HepG2 (cell line): ENCODE data around the gene VEGFA. TPM values are rescaled to one million over a fixed set of nuclear protein-coding genes. Genes with fewer than 3 reads are reported as not detected.

Source experiments
- ATAC-seq: fragments of 200-7000 bp; cut with Tn5 transposase; 3 replicates; pipeline ENCODE4 v1.9.1; 2020; ENCODE audit warnings: mild to moderate bottlenecking, moderate library complexity
- BruUV-seq: library from RNA; stranded (reverse); fragments of 400-500 nt; replicated peaks from 2 replicates; lab custom pipeline; 2021; lab: Mats Ljungman, UMichigan
- CTCF ChIA-PET: fragments of 300-600 bp; formaldehyde crosslinking; extraction: SDS; loops from one replicate; lab custom pipeline; 2021; ENCODE audit warnings: low total read pairs, inconsistent platforms, low intra/inter-chr PET ratio; lab: Yijun Ruan, JAX
- POLR2A ChIA-PET: fragments of 350-600 bp; sonication (Branson Sonifier 250); formaldehyde crosslinking; loops from one replicate; lab custom pipeline; 2020; ENCODE audit warnings: antibody characterized with exemption, inconsistent platforms; lab: Yijun Ruan, JAX
- DNase-seq: peaks from one replicate; pipeline ENCODE4 v3.0.0-alpha.2; 2015; ENCODE audit warnings: low spot score
- FAIRE-seq: peaks from 3 replicates; lab custom pipeline; 2011; peaks lifted over from hg19 to GRCh38; lab: Jason Lieb, UNC
- H2AFZ ChIP-seq: one replicate; pipeline ENCODE4 v1.6.1; 2011; ENCODE audit warnings: low read length, inconsistent platforms
- H3K27ac ChIP-seq: fragments of 300-600 bp; 3 replicates; pipeline ENCODE4 v1.8.0; 2011; ENCODE audit warnings: mixed run types, mild to moderate bottlenecking, mixed read lengths, low read length, inconsistent platforms; ENCODE audit not compliant: insufficient read depth; ENCODE audit errors: extremely low read length
- H3K27me3 ChIP-seq, 2 experiments: fragments of 200-600 bp in 1 of 2; 2 replicates in 1 of 2; 3 replicates in 1 of 2; pipeline versions ENCODE4 v1.6.0 to v1.8.0; 2011; ENCODE audit warnings: low read length in 2 of 2, mild to moderate bottlenecking in 2 of 2, moderate library complexity in 2 of 2, inconsistent platforms in 1 of 2; ENCODE audit not compliant: insufficient read depth in 2 of 2, control insufficient read depth in 1 of 2
- H3K36me3 ChIP-seq, 2 experiments: fragments of 200-600 bp in 1 of 2; replicated peaks in 1 of 2; 2 replicates in 1 of 2; 3 replicates in 1 of 2; pipeline versions ENCODE4 v1.5.1 to v1.8.0; 2011; ENCODE audit warnings: low read length in 2 of 2, inconsistent platforms in 1 of 2; ENCODE audit not compliant: insufficient read depth in 2 of 2, control insufficient read depth in 1 of 2
- H3K4me1 ChIP-seq: 2 replicates; pipeline ENCODE4 v1.5.1; 2012; ENCODE audit warnings: low read length, inconsistent platforms; ENCODE audit not compliant: insufficient read depth
- H3K4me2 ChIP-seq: 2 replicates; pipeline ENCODE4 v1.6.0; 2011; ENCODE audit warnings: low read depth, low read length, inconsistent platforms
- H3K4me3 ChIP-seq, 3 experiments: fragments of 200-600 bp in 1 of 3; sonication (generic), shearing (Covaris generic) in 1 of 3; replicated peaks in 1 of 3; 2 replicates each; pipeline ENCODE4 v1.5.1; 2011 to 2016; ENCODE audit warnings: low read length in 3 of 3, inconsistent platforms in 2 of 3, low read depth in 2 of 3, mild to moderate bottlenecking in 2 of 3, control low read depth in 1 of 3, mixed read lengths in 1 of 3; ENCODE audit not compliant: insufficient read depth in 1 of 3
- H3K79me2 ChIP-seq: one replicate; pipeline ENCODE4 v1.6.1; 2011; ENCODE audit warnings: low read length, inconsistent platforms; ENCODE audit not compliant: insufficient read depth
- H3K9ac ChIP-seq: 2 replicates; pipeline ENCODE4 v1.6.0; 2011; ENCODE audit warnings: mild to moderate bottlenecking, low read depth, low read length, inconsistent platforms; ENCODE audit not compliant: insufficient read depth
- H3K9me3 ChIP-seq: 2 replicates; pipeline ENCODE4 v1.5.1; 2012; ENCODE audit warnings: mild to moderate bottlenecking, low read length
- H4K20me1 ChIP-seq: 2 replicates; pipeline ENCODE4 v1.6.0; 2011; ENCODE audit warnings: inconsistent platforms, mild to moderate bottlenecking, low read length, moderate library complexity; ENCODE audit not compliant: insufficient read depth
- FIP1L1 ChIP-seq: fragments of 200-400 bp; formaldehyde crosslinking; IDR thresholded peaks from 2 replicates; pipeline ENCODE4 v1.6.1; 2018; ENCODE audit warnings: low read depth, mild to moderate bottlenecking, low read length, moderate library complexity, borderline replicate concordance; ENCODE audit not compliant: insufficient read depth
- FOXM1 ChIP-seq: sonication (generic); formaldehyde crosslinking; IDR thresholded peaks from 2 replicates; pipeline ENCODE4 v1.5.0; 2020; ENCODE audit warnings: missing genetic modification reagents
- KMT2B ChIP-seq: IDR thresholded peaks from 2 replicates; pipeline ENCODE4 v1.6.1; 2016; ENCODE audit warnings: missing genetic modification reagents, missing compliant biosample characterization
- MXD3 ChIP-seq: IDR thresholded peaks from 2 replicates; pipeline ENCODE4 v1.6.1; 2016; ENCODE audit warnings: mild to moderate bottlenecking, missing biosample characterization, missing genetic modification reagents
- PAWR ChIP-seq: sonication (generic); formaldehyde crosslinking; IDR thresholded peaks from 2 replicates; pipeline ENCODE4 v1.4.0; 2020; ENCODE audit warnings: missing genetic modification reagents, mild to moderate bottlenecking, borderline replicate concordance
- SETDB1 ChIP-seq: sonication (generic); formaldehyde crosslinking; IDR thresholded peaks from 2 replicates; pipeline ENCODE4 v1.5.1; 2020; ENCODE audit warnings: missing genetic modification reagents, mild to moderate bottlenecking, borderline replicate concordance
- TRIM24 ChIP-seq: sonication (generic); formaldehyde crosslinking; IDR thresholded peaks from 2 replicates; pipeline ENCODE4 v1.8.0; 2022; ENCODE audit warnings: mild to moderate bottlenecking, missing genetic modification reagents
- ZBTB42 ChIP-seq: sonication (generic); formaldehyde crosslinking; IDR thresholded peaks from 2 replicates; pipeline ENCODE4 v1.5.0; 2020; ENCODE audit warnings: mild to moderate bottlenecking, missing genetic modification reagents
- ZFX ChIP-seq: sonication (generic); formaldehyde crosslinking; IDR thresholded peaks from 2 replicates; pipeline ENCODE4 v1.4.0; 2020; ENCODE audit warnings: mild to moderate bottlenecking, low read depth, missing genetic modification reagents, moderate library complexity
- ZNF251 ChIP-seq: sonication (generic); formaldehyde crosslinking; IDR thresholded peaks from 2 replicates; pipeline ENCODE4 v1.9.0; 2021; ENCODE audit warnings: mild to moderate bottlenecking, missing genetic modification reagents
- ZNF256 ChIP-seq: sonication (generic); formaldehyde crosslinking; conservative IDR thresholded peaks from 2 replicates; pipeline ENCODE4 v1.4.0; 2020; ENCODE audit warnings: missing genetic modification reagents
- ZNF333 ChIP-seq: sonication (generic); formaldehyde crosslinking; IDR thresholded peaks from 2 replicates; pipeline ENCODE4 v1.4.0; 2020; ENCODE audit warnings: mild to moderate bottlenecking, missing genetic modification reagents, borderline replicate concordance
- ZNF713 ChIP-seq: sonication (generic); formaldehyde crosslinking; IDR thresholded peaks from 2 replicates; pipeline ENCODE4 v1.4.0; 2020; ENCODE audit warnings: mild to moderate bottlenecking, missing genetic modification reagents
- ZNF841 ChIP-seq: sonication (generic); formaldehyde crosslinking; IDR thresholded peaks from 2 replicates; pipeline ENCODE4 v1.8.1; 2023; ENCODE audit warnings: missing genetic modification reagents, borderline replicate concordance
- ZNF891 ChIP-seq: sonication (generic); formaldehyde crosslinking; IDR thresholded peaks from 2 replicates; pipeline ENCODE4 v1.5.0; 2020; ENCODE audit warnings: mild to moderate bottlenecking, missing genetic modification reagents
- WGBS: methylation state at CpG from one replicate; pipeline ENCODE4 v1.1.6; 2017; ENCODE audit warnings: low lambda C conversion rate; 5-methylcytosine and 5-hydroxymethylcytosine counted together
- in situ Hi-C: cut with HindIII; loops from 2 replicates; pipeline ENCODE4 v1.10.0; 2017; ENCODE audit warnings: low pct_unique_long_range_greater_than_20kb; ENCODE audit not compliant: extremely low pct_ligation_motif_present
- intact Hi-C: fragments of 100-400 bp; cut with micrococcal nuclease; formaldehyde crosslinking; loops from one replicate; pipeline ENCODE4 v1.10.0; 2022; ENCODE audit not compliant: unreplicated experiment
- polyA plus RNA-seq, 8 experiments: library from polyadenylated mRNA; depleted of rRNA in 3 of 8; stranded (reverse) in 7 of 8; unstranded in 1 of 8; fragments of >200 nt; fragmentation: Illumina TruSeq in 4 of 8; extraction: Trizol in 4 of 8; gene quantifications; 2 replicates each; pipeline versions ENCODE4 v1.2.1 to v1.2.3, GENCODE V29; 2011 to 2016; ENCODE audit warnings: low read depth in 4 of 8, missing spikeins in 1 of 8, mixed read lengths in 1 of 8; ENCODE audit not compliant: insufficient read depth in 1 of 8
- total RNA-seq, 5 experiments: library from RNA; depleted of rRNA; stranded (reverse); fragments of >200 nt; fragmentation: Illumina TruSeq; extraction: Trizol; gene quantifications; 2 replicates each; pipeline ENCODE4 v1.2.3, GENCODE V29; 2016; ENCODE audit warnings: low read depth in 1 of 5
- TF ChIP-seq, protein P1 (sequence below): sonication (generic); formaldehyde crosslinking; IDR thresholded peaks from 2 replicates; pipeline ENCODE4 v1.5.0; 2020; ENCODE audit warnings: mild to moderate bottlenecking, missing genetic modification reagents

The VEGFA gene
- total and polyA plus RNA-seq, 2 of the 13 experiments (the other 11 are each of a cell fraction or from before 2014, with no cell fraction given) = 68.1 to 629 TPM

GRCh38 chr6:43720999-43721398 lies 49.0 kb upstream of the VEGFA start:
- Histone ChIP-seq H3K4me2 (no peak overlapping the region), H3K27me3 (peaks cover 1 to 20% of the 10 kb centered on the region in 2 experiments; a peak in 3 of 5 replicates), H3K9ac (no peak overlapping the region), H3K9me3 (no peaks in the 10 kb centered on the region), H4K20me1 (no peaks in the 10 kb centered on the region), H3K4me3 (no peak overlapping the region), H3K27ac (no peak overlapping the region), H3K36me3 (no peaks in the 10 kb centered on the region), H2AFZ (no peak overlapping the region), H3K4me1 (peaks cover 57% of the 10 kb centered on the region), H3K79me2 (no peaks in the 10 kb centered on the region)
- in situ Hi-C loops (loop anchor here (5.0 kb wide), 3 partner anchors 46 to 356 kb away; no protein-coding TSS in a partner anchor), intact Hi-C loops (no loop called here)
- no peak for FAIRE-seq
- no TSS peak for BruUV-seq
- 61% methylated on average over 4 of the region's 4 CpGs for WGBS
- no peak for DNase-seq
- no peak for ATAC-seq
- ChIA-PET POLR2A (interaction anchor here (1.3 kb wide), 1 partner anchor 49 kb away, joined by 7 read pairs; the partner anchor contains the start of gene VEGFA), CTCF (no interaction called here)
- TF ChIP-seq, protein P1, sequence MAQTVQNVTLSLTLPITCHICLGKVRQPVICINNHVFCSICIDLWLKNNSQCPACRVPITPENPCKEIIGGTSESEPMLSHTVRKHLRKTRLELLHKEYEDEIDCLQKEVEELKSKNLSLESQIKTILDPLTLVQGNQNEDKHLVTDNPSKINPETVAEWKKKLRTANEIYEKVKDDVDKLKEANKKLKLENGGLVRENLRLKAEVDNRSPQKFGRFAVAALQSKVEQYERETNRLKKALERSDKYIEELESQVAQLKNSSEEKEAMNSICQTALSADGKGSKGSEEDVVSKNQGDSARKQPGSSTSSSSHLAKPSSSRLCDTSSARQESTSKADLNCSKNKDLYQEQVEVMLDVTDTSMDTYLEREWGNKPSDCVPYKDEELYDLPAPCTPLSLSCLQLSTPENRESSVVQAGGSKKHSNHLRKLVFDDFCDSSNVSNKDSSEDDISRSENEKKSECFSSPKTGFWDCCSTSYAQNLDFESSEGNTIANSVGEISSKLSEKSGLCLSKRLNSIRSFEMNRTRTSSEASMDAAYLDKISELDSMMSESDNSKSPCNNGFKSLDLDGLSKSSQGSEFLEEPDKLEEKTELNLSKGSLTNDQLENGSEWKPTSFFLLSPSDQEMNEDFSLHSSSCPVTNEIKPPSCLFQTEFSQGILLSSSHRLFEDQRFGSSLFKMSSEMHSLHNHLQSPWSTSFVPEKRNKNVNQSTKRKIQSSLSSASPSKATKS (CRISPR knock-in tag) = no peak
- no peak for TF ChIP-seq PAWR (CRISPR knock-in tag)
- no peak for TF ChIP-seq SETDB1 (CRISPR knock-in tag)
- no peak for TF ChIP-seq TRIM24
- no peak for TF ChIP-seq MXD3
- TF ChIP-seq ZNF891 (CRISPR knock-in tag) = no peak
- no peak for TF ChIP-seq ZBTB42 (CRISPR knock-in tag)
- no peak for TF ChIP-seq ZNF333 (CRISPR knock-in tag)
- TF ChIP-seq ZNF256 (CRISPR knock-in tag) = no peak
- TF ChIP-seq KMT2B = no peak
- TF ChIP-seq ZFX = no peak
- no peak for TF ChIP-seq ZNF841 (CRISPR knock-in tag)
- TF ChIP-seq FOXM1 (CRISPR knock-in tag) = no peak
- no peak for TF ChIP-seq ZNF713
- TF ChIP-seq ZNF251 (CRISPR knock-in tag) = no peak
- TF ChIP-seq FIP1L1 = no peak
